ENCODE results near the gene RNF38. TPM values are rescaled to one million over a fixed set of nuclear protein-coding genes. Genes with fewer than 3 reads are reported as not detected.
"Not testable (repeated sequence)": the region's sequence is repeated elsewhere in the genome, so short reads cannot be mapped to it uniquely, and the experiment has no call there.

Gene RNF38
- total and polyA plus RNA-seq, 2 experiments from 2014 or later = 8.7 to 23.7 TPM

DNA sequence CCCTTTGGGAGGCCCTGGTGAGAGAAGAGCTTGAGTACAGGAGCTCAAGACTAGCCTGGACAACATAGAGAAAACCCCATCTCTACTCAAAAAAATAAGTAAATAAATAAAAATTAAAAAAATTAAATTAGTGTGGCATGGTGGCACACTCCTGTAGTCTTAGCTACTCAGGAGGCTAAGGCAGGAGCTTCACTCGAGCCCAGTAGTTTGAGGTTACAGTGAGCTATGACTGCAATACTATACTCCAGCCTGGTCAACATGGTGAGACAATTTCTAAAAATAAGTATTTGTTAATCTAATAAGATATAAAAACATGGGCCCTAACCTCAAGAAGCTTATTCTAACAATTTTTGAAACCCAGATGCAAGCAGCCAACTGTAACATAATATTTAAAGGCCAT, 7.6 kb downstream of the RNF38 start:
- no peaks in the 10 kb centered on the region for H3K9me2 ChIP-seq (replicated peaks; ENCODE audit: insufficient read depth)
- H2AFZ ChIP-seq = no peak overlapping the region
- TF ChIP-seq CTCF (IDR thresholded peaks at IDR 0.05; ENCODE audit: poor library complexity) (no peak), EZH2 (IDR thresholded peaks at IDR 0.05; ENCODE audit: borderline replicate concordance) (no peak), EZH2phosphoT487 (IDR thresholded peaks at IDR 0.05; ENCODE audit: low read depth, severe bottlenecking, unreplicated experiment) (no peak)
- no peak overlapping the region for H3K4me2 ChIP-seq
- H3K36me3 ChIP-seq (replicated peaks; ENCODE audit: insufficient read depth, low read depth) = no peaks in the 10 kb centered on the region
- no peaks in the 10 kb centered on the region for H3K27me3 ChIP-seq
- WGBS (ENCODE audit: low lambda C conversion rate, missing lambda C conversion rate) = 97% methylated on average over 1 of the region's 1 CpG
- no peaks in the 10 kb centered on the region for H3K4me1 ChIP-seq (ENCODE audit: insufficient read depth)
- H4K20me1 ChIP-seq (ENCODE audit: insufficient read depth, poor library complexity, severe bottlenecking) = peaks cover 81% of the 10 kb centered on the region
- no peak overlapping the region for H3K4me3 ChIP-seq
- DNase-seq (ENCODE audit: low spot score) = no peak
- H3K79me2 ChIP-seq = peaks cover 100% of the 10 kb centered on the region
- no peaks in the 10 kb centered on the region for H3K9me3 ChIP-seq (ENCODE audit: low read depth)
- H3K27ac ChIP-seq = no peak overlapping the region

DNA sequence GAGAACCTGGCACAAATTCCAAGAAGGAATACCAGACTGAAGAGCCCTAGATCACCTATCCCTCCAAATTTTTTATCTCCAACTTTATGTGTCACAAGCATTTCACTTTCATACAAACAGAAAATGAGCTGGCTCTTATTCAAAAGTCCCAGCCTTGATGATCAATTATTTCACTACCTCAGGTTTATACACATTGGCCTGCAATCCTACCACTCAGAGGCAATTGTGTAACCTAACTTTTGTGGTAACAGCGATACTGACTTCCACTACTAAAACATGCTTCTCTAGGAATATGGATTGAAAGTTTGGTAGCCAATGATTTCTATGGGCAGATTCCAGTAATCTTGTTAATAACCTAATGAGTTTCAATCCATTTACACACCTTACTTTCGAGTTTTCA, 10.5 kb downstream of the RNF38 start:
- Histone ChIP-seq H3K27me3 (no peaks in the 10 kb centered on the region), H3K79me2 (peaks cover 100% of the 10 kb centered on the region), H3K9me2 (replicated peaks; ENCODE audit: insufficient read depth) (no peaks in the 10 kb centered on the region), H3K36me3 (replicated peaks; ENCODE audit: insufficient read depth, low read depth) (no peaks in the 10 kb centered on the region), H2AFZ (no peak overlapping the region), H3K9me3 (ENCODE audit: low read depth) (no peaks in the 10 kb centered on the region), H3K27ac (no peak overlapping the region), H3K4me3 (no peak overlapping the region), H3K4me2 (no peak overlapping the region), H4K20me1 (ENCODE audit: insufficient read depth, poor library complexity, severe bottlenecking) (peaks cover 60% of the 10 kb centered on the region), H3K4me1 (ENCODE audit: insufficient read depth) (no peaks in the 10 kb centered on the region)
- 94% methylated on average over 2 of the region's 2 CpGs for WGBS (ENCODE audit: low lambda C conversion rate, missing lambda C conversion rate)
- no peak for DNase-seq (ENCODE audit: low spot score)
- TF ChIP-seq CTCF (IDR thresholded peaks at IDR 0.05; ENCODE audit: poor library complexity) (no peak), EZH2phosphoT487 (IDR thresholded peaks at IDR 0.05; ENCODE audit: low read depth, severe bottlenecking, unreplicated experiment) (no peak), EZH2 (IDR thresholded peaks at IDR 0.05; ENCODE audit: borderline replicate concordance) (no peak)

DNA sequence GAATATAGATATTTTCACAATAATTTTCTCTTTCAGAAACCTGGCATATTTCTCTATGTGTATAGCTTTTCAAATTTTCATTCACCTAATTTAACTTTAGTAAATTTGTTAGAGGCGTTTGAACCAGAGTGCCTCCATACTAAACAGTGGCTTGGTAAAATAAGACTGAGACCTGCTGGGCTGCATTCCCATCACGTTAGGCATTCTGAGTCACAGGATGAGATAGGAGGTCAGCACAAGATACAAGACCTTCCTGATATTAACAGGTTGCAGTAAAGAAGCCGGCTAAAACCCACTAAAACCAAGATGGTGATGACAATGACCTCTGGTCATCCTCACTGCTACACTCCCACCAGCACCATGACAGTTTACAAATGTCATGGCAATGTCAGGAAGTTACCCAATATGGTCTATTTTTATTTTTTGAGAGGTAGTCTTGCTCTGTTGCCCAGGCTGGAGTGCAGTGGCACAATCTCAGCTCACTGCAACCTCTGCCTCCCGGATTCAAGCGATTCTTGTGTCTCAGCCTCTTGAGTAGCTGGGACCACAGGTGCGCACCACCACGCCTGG, 13.6 kb downstream of the RNF38 start:
- not testable (repeated sequence) for DNase-seq (ENCODE audit: low spot score); H3K9me2 ChIP-seq (replicated peaks; ENCODE audit: insufficient read depth); H3K9me3 ChIP-seq (ENCODE audit: low read depth); H3K27ac ChIP-seq; H3K36me3 ChIP-seq (replicated peaks; ENCODE audit: insufficient read depth, low read depth); H3K4me3 ChIP-seq; H3K4me1 ChIP-seq (ENCODE audit: insufficient read depth); H3K4me2 ChIP-seq; H3K27me3 ChIP-seq; H2AFZ ChIP-seq
- 87% methylated on average over 7 of the region's 7 CpGs for WGBS (ENCODE audit: low lambda C conversion rate, missing lambda C conversion rate)
- peaks cover 57% of the 10 kb centered on the region for H4K20me1 ChIP-seq (ENCODE audit: insufficient read depth, poor library complexity, severe bottlenecking)
- H3K79me2 ChIP-seq = peaks cover 100% of the 10 kb centered on the region

DNA sequence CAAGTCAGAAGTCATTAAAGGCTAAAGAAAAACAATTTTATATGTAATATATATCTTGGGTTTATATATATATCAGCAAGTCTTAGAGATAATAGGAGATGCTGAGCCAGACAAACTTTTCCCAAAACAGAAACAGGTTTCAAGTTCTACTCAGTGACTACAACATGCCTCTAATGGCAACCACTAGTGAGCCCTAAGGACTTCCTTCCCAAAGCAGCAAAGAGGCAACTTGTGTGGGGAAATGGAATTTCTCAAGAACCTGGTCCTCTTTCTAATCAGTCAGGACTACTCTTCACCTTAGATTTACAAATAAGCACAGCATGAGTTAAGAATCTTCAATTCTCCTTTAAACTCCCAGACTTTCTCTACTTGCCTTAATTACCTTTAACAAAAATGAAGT, 17.6 kb downstream of the RNF38 start:
- H3K9me2 ChIP-seq (replicated peaks; ENCODE audit: insufficient read depth) = no peaks in the 10 kb centered on the region
- H2AFZ ChIP-seq = no peak overlapping the region
- peaks cover 3% of the 10 kb centered on the region for H3K36me3 ChIP-seq (replicated peaks; ENCODE audit: insufficient read depth, low read depth)
- no peak overlapping the region for H3K4me3 ChIP-seq
- H3K27me3 ChIP-seq = no peaks in the 10 kb centered on the region
- no peak overlapping the region for H3K27ac ChIP-seq
- peaks cover 99% of the 10 kb centered on the region for H3K79me2 ChIP-seq
- H3K4me1 ChIP-seq (ENCODE audit: insufficient read depth) = no peaks in the 10 kb centered on the region
- no peak overlapping the region for H3K4me2 ChIP-seq
- H4K20me1 ChIP-seq (ENCODE audit: insufficient read depth, poor library complexity, severe bottlenecking) = peaks cover 40% of the 10 kb centered on the region
- DNase-seq (ENCODE audit: low spot score) = no peak
- H3K9me3 ChIP-seq (ENCODE audit: low read depth) = no peaks in the 10 kb centered on the region
- TF ChIP-seq EZH2phosphoT487 (IDR thresholded peaks at IDR 0.05; ENCODE audit: low read depth, severe bottlenecking, unreplicated experiment) (no peak), EZH2 (IDR thresholded peaks at IDR 0.05; ENCODE audit: borderline replicate concordance) (no peak), CTCF (IDR thresholded peaks at IDR 0.05; ENCODE audit: poor library complexity) (no peak)

Data from hepatocyte (in vitro differentiated cells).